Stimulated activated CD4-positive, alpha-beta T cell treated with anti-CD3 and anti-CD28 coated beads, Interleukin-1b, Interleukin-23, amount 100 ng/mL, for 1 hour (primary cell): ENCODE data around the gene CPLX1.

ENCODE experiments used
- DNase-seq, 2 donors: peaks; one replicate each; pipeline ENCODE4 v3.0.0-alpha.2; 2020; ENCODE audit warnings: low read depth in 2 of 2

The CPLX1 gene

GRCh38 chr4:832536-832935 is 6.6 kb upstream of the CPLX1 start:
- no peak for DNase-seq

- DNase-seq = no peak
These were observed 6.2 kb upstream of the CPLX1 start for GRCh38 chr4:832108-832507.

GRCh38 chr4:831483-831805 is 5.5 kb upstream of the CPLX1 start:
- DNase-seq = no peak

- no peak for DNase-seq
These were observed 4.9 kb upstream of the CPLX1 start for GRCh38 chr4:830601-831482.

GRCh38 chr4:829761-830600 is 4.1 kb upstream of the CPLX1 start:
- no peak for DNase-seq

- DNase-seq = no peak
These were observed 3.4 kb upstream of the CPLX1 start for GRCh38 chr4:829291-829690.

GRCh38 chr4:828641-829271 is 2.8 kb upstream of the CPLX1 start:
- DNase-seq = no peak

GRCh38 chr4:827209-828081 is 1.5 kb upstream of the CPLX1 start:
- no peak for DNase-seq

- no peak for DNase-seq
These were observed 729 bp upstream of the CPLX1 start for GRCh38 chr4:826508-827208.

GRCh38 chr4:825063-825970 is 612 bp downstream of the CPLX1 start:
- DNase-seq = peak in 1 of 2 donors; percentile 7

GRCh38 chr4:824461-825062 is 1.4 kb downstream of the CPLX1 start:
- no peak for DNase-seq

- no peak for DNase-seq
These were observed 2.0 kb downstream of the CPLX1 start for GRCh38 chr4:823761-824460.

GRCh38 chr4:823176-823760 is 2.7 kb downstream of the CPLX1 start:
- DNase-seq = no peak

- DNase-seq = no peak
These were observed 3.4 kb downstream of the CPLX1 start for GRCh38 chr4:822361-823175.

GRCh38 chr4:821631-822030 is 4.3 kb downstream of the CPLX1 start:
- DNase-seq = no peak

GRCh38 chr4:821181-821591 is 4.7 kb downstream of the CPLX1 start:
- DNase-seq = no peak
